ENCODE data around the gene TMEM129. TPM values are rescaled to one million over a fixed set of nuclear protein-coding genes. Genes with fewer than 3 reads are reported as not detected.

TMEM129 gene
- total and polyA plus RNA-seq, 2 donors (not counting 1 experiment from before 2014, with no cell fraction given) = 15.0 to 39.6 TPM

GRCh38 chr4:1745165-1745564 lies 24.0 kb upstream of the TMEM129 start:
- Histone ChIP-seq H3K9ac (ENCODE audit: insufficient read depth, low read length) (no peak overlapping the region), H2AFZ (ENCODE audit: low read length) (no peak overlapping the region), H4K20me1 (ENCODE audit: control insufficient read depth, extremely low read depth, insufficient read depth, low read length) (peaks cover 2% of the 10 kb centered on the region), H3K4me2 (ENCODE audit: extremely low read depth, insufficient read depth, low read length) (no peak overlapping the region), H3K27ac (ENCODE audit: insufficient read depth, low read length) (no peak overlapping the region), H3K36me3 (ENCODE audit: control insufficient read depth, insufficient read depth, low read length) (peaks cover 18% of the 10 kb centered on the region), H3K27me3 (ENCODE audit: control insufficient read depth, insufficient read depth, low read length) (no peaks in the 10 kb centered on the region), H3K79me2 (ENCODE audit: control insufficient read depth, insufficient read depth, low read length) (no peaks in the 10 kb centered on the region), H3K4me3 (replicated peaks in 1 of 4; ENCODE audit: control extremely low read depth in 1 of 4, insufficient read depth in 1 of 4, low read depth in 3 of 4, low read length in 4 of 4) (no peak overlapping the region), H3K4me1 (ENCODE audit: control insufficient read depth, extremely low read depth, insufficient read depth, low read length) (no peaks in the 10 kb centered on the region), H3K9me3 (ENCODE audit: control insufficient read depth, insufficient read depth, low read depth, low read length) (no peaks in the 10 kb centered on the region)
- TF ChIP-seq EZH2 (IDR thresholded peaks at IDR 0.05; ENCODE audit: low read length, missing control alignments) (no peak), CTCF (conservative IDR thresholded peaks at IDR 0.05 in 1 of 2, IDR thresholded peaks at IDR 0.05 in 1 of 2; ENCODE audit: low read depth in 1 of 2, low read length in 2 of 2) (no peak)
- no peak for DNase-seq (ENCODE audit: low read depth in 2 of 2)

GRCh38 chr4:1744552-1744951 lies 23.4 kb upstream of the TMEM129 start:
- Histone ChIP-seq H3K9ac (ENCODE audit: insufficient read depth, low read length) (no peak overlapping the region), H2AFZ (ENCODE audit: low read length) (no peak overlapping the region), H4K20me1 (ENCODE audit: control insufficient read depth, extremely low read depth, insufficient read depth, low read length) (peaks cover 2% of the 10 kb centered on the region), H3K4me3 (replicated peaks in 1 of 4; ENCODE audit: control extremely low read depth in 1 of 4, insufficient read depth in 1 of 4, low read depth in 3 of 4, low read length in 4 of 4) (no peak overlapping the region), H3K9me3 (ENCODE audit: control insufficient read depth, insufficient read depth, low read depth, low read length) (no peaks in the 10 kb centered on the region), H3K4me2 (ENCODE audit: extremely low read depth, insufficient read depth, low read length) (no peak overlapping the region), H3K4me1 (ENCODE audit: control insufficient read depth, extremely low read depth, insufficient read depth, low read length) (no peaks in the 10 kb centered on the region), H3K27me3 (ENCODE audit: control insufficient read depth, insufficient read depth, low read length) (no peaks in the 10 kb centered on the region), H3K36me3 (ENCODE audit: control insufficient read depth, insufficient read depth, low read length) (peaks cover 23% of the 10 kb centered on the region), H3K27ac (ENCODE audit: insufficient read depth, low read length) (no peak overlapping the region), H3K79me2 (ENCODE audit: control insufficient read depth, insufficient read depth, low read length) (no peaks in the 10 kb centered on the region)
- no peak for DNase-seq (ENCODE audit: low read depth in 2 of 2)
- TF ChIP-seq CTCF (conservative IDR thresholded peaks at IDR 0.05 in 1 of 2, IDR thresholded peaks at IDR 0.05 in 1 of 2; ENCODE audit: low read depth in 1 of 2, low read length in 2 of 2) (no peak), EZH2 (IDR thresholded peaks at IDR 0.05; ENCODE audit: low read length, missing control alignments) (no peak)

GRCh38 chr4:1743975-1744374 lies 22.9 kb upstream of the TMEM129 start:
- peaks cover 2% of the 10 kb centered on the region for H4K20me1 ChIP-seq (ENCODE audit: control insufficient read depth, extremely low read depth, insufficient read depth, low read length)
- H3K9me3 ChIP-seq (ENCODE audit: control insufficient read depth, insufficient read depth, low read depth, low read length) = no peaks in the 10 kb centered on the region
- H3K36me3 ChIP-seq (ENCODE audit: control insufficient read depth, insufficient read depth, low read length) = peaks cover 26% of the 10 kb centered on the region
- H3K4me2 ChIP-seq (ENCODE audit: extremely low read depth, insufficient read depth, low read length) = no peak overlapping the region
- H3K27me3 ChIP-seq (ENCODE audit: control insufficient read depth, insufficient read depth, low read length) = no peaks in the 10 kb centered on the region
- no peaks in the 10 kb centered on the region for H3K79me2 ChIP-seq (ENCODE audit: control insufficient read depth, insufficient read depth, low read length)
- no peak overlapping the region for H3K27ac ChIP-seq (ENCODE audit: insufficient read depth, low read length)
- H2AFZ ChIP-seq (ENCODE audit: low read length) = no peak overlapping the region
- H3K4me1 ChIP-seq (ENCODE audit: control insufficient read depth, extremely low read depth, insufficient read depth, low read length) = no peaks in the 10 kb centered on the region
- no peak for DNase-seq (ENCODE audit: low read depth in 2 of 2)
- TF ChIP-seq CTCF (conservative IDR thresholded peaks at IDR 0.05 in 1 of 2, IDR thresholded peaks at IDR 0.05 in 1 of 2; ENCODE audit: low read depth in 1 of 2, low read length in 2 of 2) (no peak), EZH2 (IDR thresholded peaks at IDR 0.05; ENCODE audit: low read length, missing control alignments) (no peak)
- H3K9ac ChIP-seq (ENCODE audit: insufficient read depth, low read length) = no peak overlapping the region
- H3K4me3 ChIP-seq (replicated peaks in 1 of 4; ENCODE audit: control extremely low read depth in 1 of 4, insufficient read depth in 1 of 4, low read depth in 3 of 4, low read length in 4 of 4) = no peak overlapping the region
